A549 (cell line): ENCODE measurements around the gene ITGA11. TPM values are rescaled to one million over a fixed set of nuclear protein-coding genes. Genes with fewer than 3 reads are reported as not detected.
A peak's percentile ranks its signal among the peaks of the same experiment; 100 is the strongest.

ENCODE experiments used
- ATAC-seq, 2 experiments: fragments of 200-7000 bp in 1 of 2; fragments of >200 bp in 1 of 2; cut with Nextera tagmentation in 1 of 2; cut with Tn5 transposase in 1 of 2; 3 replicates each; pipeline versions ENCODE4 v1.8.0 to v1.9.1; 2018 to 2020; ENCODE audit warnings: mild to moderate bottlenecking in 1 of 2, moderate library complexity in 1 of 2
- CTCF ChIA-PET: fragments of 300-600 bp; sonication (Branson Sonifier 250); formaldehyde crosslinking; extraction: SDS; loops from one replicate; lab custom pipeline; 2021; ENCODE audit warnings: antibody characterized with exemption, inconsistent platforms; lab: Yijun Ruan, JAX
- POLR2A ChIA-PET: fragments of 350-600 bp; formaldehyde crosslinking; extraction: SDS; loops from one replicate; lab custom pipeline; 2021; ENCODE audit warnings: antibody characterized with exemption, inconsistent platforms; lab: Yijun Ruan, JAX
- DNase-seq, 2 experiments: peaks; one replicate each; pipeline versions ENCODE4 v3.0.0 to v3.0.0-alpha.2; 2011 to 2016; ENCODE audit warnings: low read depth in 1 of 2, low spot score in 1 of 2
- FAIRE-seq: peaks from 2 replicates; lab custom pipeline; 2011; peaks lifted over from hg19 to GRCh38; lab: Jason Lieb, UNC
- H3K27ac ChIP-seq, 2 experiments: fragments of >200 bp; sonication (Bioruptor Twin); formaldehyde crosslinking; 3 replicates each; pipeline ENCODE4 v1.5.1; 2016 to 2017
- H3K4me1 ChIP-seq: fragments of >200 bp; sonication (Bioruptor Twin); formaldehyde crosslinking; 3 replicates; pipeline ENCODE4 v1.6.1; 2016
- H3K4me2 ChIP-seq: fragments of >200 bp; sonication (Bioruptor Twin); formaldehyde crosslinking; 3 replicates; pipeline ENCODE4 v1.6.1; 2016
- H3K4me3 ChIP-seq: fragments of >200 bp; sonication (Bioruptor Twin); formaldehyde crosslinking; 3 replicates; pipeline ENCODE4 v1.5.1; 2016
- H3K9me3 ChIP-seq: fragments of >200 bp; sonication (Bioruptor Twin); formaldehyde crosslinking; 3 replicates; pipeline ENCODE4 v1.6.1; 2016
- CBX8 ChIP-seq: fragments of 200-600 bp; sonication (generic); IDR thresholded peaks from 2 replicates; pipeline ENCODE4 v1.6.1; 2016
- E2F6 ChIP-seq: IDR thresholded peaks from 2 replicates; pipeline ENCODE4 v1.6.1; 2012; ENCODE audit warnings: low read depth, borderline replicate concordance
- ELK1 ChIP-seq: fragments of 150-350 bp; IDR thresholded peaks from 2 replicates; pipeline ENCODE4 v1.6.1; 2014; ENCODE audit warnings: low read depth, mild to moderate bottlenecking, low read length
- FOXS1 ChIP-seq: fragments of 250-450 bp; sonication (Bioruptor Pico); IDR thresholded peaks from 2 replicates; pipeline ENCODE4 v1.5.0; 2020; ENCODE audit warnings: mild to moderate bottlenecking, moderate library complexity
- HEYL ChIP-seq: fragments of 250-450 bp; sonication (Bioruptor Pico); IDR thresholded peaks from 2 replicates; pipeline ENCODE4 v1.8.0; 2021; ENCODE audit warnings: mild to moderate bottlenecking, moderate library complexity
- HMGXB4 ChIP-seq: fragments of 250-450 bp; sonication (Bioruptor Pico); IDR thresholded peaks from 2 replicates; pipeline ENCODE4 v1.5.0; 2021; ENCODE audit warnings: mild to moderate bottlenecking, moderate library complexity, borderline replicate concordance
- KDM5A ChIP-seq: fragments of 200-600 bp; sonication (generic); IDR thresholded peaks from 2 replicates; pipeline ENCODE4 v1.6.1; 2016; ENCODE audit warnings: antibody characterized with exemption, mild to moderate bottlenecking
- MAZ ChIP-seq: fragments of 150-350 bp; IDR thresholded peaks from 2 replicates; pipeline ENCODE4 v1.6.1; 2014; ENCODE audit warnings: antibody characterized with exemption, low read depth, low read length, borderline replicate concordance
- NFE2L2 ChIP-seq: fragments of 150-350 bp; conservative IDR thresholded peaks from 2 replicates; pipeline ENCODE4 v1.6.1; 2014; ENCODE audit warnings: low read length
- POLR2AphosphoS2 ChIP-seq: conservative IDR thresholded peaks from 2 replicates; pipeline ENCODE4 v1.6.1; 2012; ENCODE audit warnings: low read length, improper control_type of control experiment, inconsistent platforms
- REST ChIP-seq: fragments of 200-600 bp; sonication (generic); IDR thresholded peaks from 2 replicates; pipeline ENCODE4 v1.6.1; 2016; ENCODE audit warnings: antibody characterized with exemption, mild to moderate bottlenecking, moderate library complexity
- RNF2 ChIP-seq: fragments of 200-600 bp; sonication (generic); IDR thresholded peaks from 2 replicates; pipeline ENCODE4 v1.6.1; 2016; ENCODE audit warnings: low read depth, mild to moderate bottlenecking, antibody characterized with exemption, moderate library complexity, borderline replicate concordance
- USF2 ChIP-seq: fragments of 450-650 bp; IDR thresholded peaks from 2 replicates; pipeline ENCODE4 v1.6.1; 2014; ENCODE audit warnings: antibody characterized with exemption
- ZC3H11A ChIP-seq: fragments of 450-650 bp; IDR thresholded peaks from 2 replicates; pipeline ENCODE4 v1.6.1; 2014; ENCODE audit warnings: antibody characterized with exemption, mild to moderate bottlenecking
- ZNF302 ChIP-seq: fragments of 250-450 bp; sonication (Bioruptor Pico); IDR thresholded peaks from 2 replicates; pipeline ENCODE4 v1.9.0; 2021; ENCODE audit warnings: inconsistent platforms, mild to moderate bottlenecking, moderate library complexity
- WGBS: methylation state at CpG from one replicate; pipeline ENCODE4 v1.1.6; 2017; ENCODE audit errors: missing lambda C conversion rate; 5-methylcytosine and 5-hydroxymethylcytosine counted together
- polyA plus RNA-seq, 4 experiments: library from polyadenylated mRNA; depleted of rRNA in 3 of 4; stranded (reverse); fragments of >200 nt; fragmentation: RNase III in 1 of 4; extraction: RNeasy Plus Mini Kit Qiagen cat#74134 plus additional on column Dnase treatment in 1 of 4; gene quantifications; 2 replicates in 3 of 4; 3 replicates in 1 of 4; pipeline ENCODE4 v1.2.3, GENCODE V29; 2011 to 2017

Gene ITGA11
- polyA plus RNA-seq, 2 of the 4 experiments (the other 2 are of a cell fraction), result 8.3 to 17.2 TPM

- TF ChIP-seq E2F6 (no peak), FOXS1 (no peak), ZC3H11A (no peak), ZNF302 (CRISPR knock-in tag) (no peak), REST (no peak), NFE2L2 (no peak), CBX8 (no peak), USF2 (no peak), POLR2AphosphoS2 (no peak), MAZ (no peak), HEYL (CRISPR knock-in tag) (no peak)
- FAIRE-seq, result no peak
- ChIA-PET CTCF (interaction anchor here (0.7 kb wide), 1 partner anchor 198 kb away, joined by 3 read pairs; no protein-coding TSS in a partner anchor), POLR2A (no interaction called here)
- ATAC-seq, result no peak
- no peak for DNase-seq
- H3K4me1 ChIP-seq, result peaks cover 9% of the 10 kb centered on the region
- H3K9me3 ChIP-seq, result peaks cover 41% of the 10 kb centered on the region
- no peak overlapping the region for H3K4me2 ChIP-seq
- WGBS, result 95% methylated on average over 9 of the region's 9 CpGs
- peak overlapping the region; percentile 28 to 73; a peak in 3 of 6 replicates for H3K27ac ChIP-seq
- no peak overlapping the region for H3K4me3 ChIP-seq
Observed at GRCh38 chr15:68402432-68403160, 29.4 kb downstream of the ITGA11 start.

- CTCF ChIA-PET, result no interaction called here
- Histone ChIP-seq H3K9me3 (peaks cover 41% of the 10 kb centered on the region), H3K4me1 (peaks cover 9% of the 10 kb centered on the region), H3K4me2 (no peak overlapping the region), H3K27ac (peak overlapping the region; percentile 69 to 73), H3K4me3 (no peak overlapping the region)
- FAIRE-seq (peak; percentile 70), ATAC-seq (no peak), DNase-seq (no peak)
- POLR2A ChIA-PET, result no interaction called here
- 90% methylated on average over 11 of the region's 11 CpGs for WGBS
- TF ChIP-seq RNF2, result no peak
- no peak for TF ChIP-seq KDM5A
- TF ChIP-seq HMGXB4, result no peak
- no peak for TF ChIP-seq ELK1
Observed at GRCh38 chr15:68401496-68402431, 30.2 kb downstream of the ITGA11 start.
